ENCODE results near the gene MAGEB17.

The MAGEB17 gene

DNA sequence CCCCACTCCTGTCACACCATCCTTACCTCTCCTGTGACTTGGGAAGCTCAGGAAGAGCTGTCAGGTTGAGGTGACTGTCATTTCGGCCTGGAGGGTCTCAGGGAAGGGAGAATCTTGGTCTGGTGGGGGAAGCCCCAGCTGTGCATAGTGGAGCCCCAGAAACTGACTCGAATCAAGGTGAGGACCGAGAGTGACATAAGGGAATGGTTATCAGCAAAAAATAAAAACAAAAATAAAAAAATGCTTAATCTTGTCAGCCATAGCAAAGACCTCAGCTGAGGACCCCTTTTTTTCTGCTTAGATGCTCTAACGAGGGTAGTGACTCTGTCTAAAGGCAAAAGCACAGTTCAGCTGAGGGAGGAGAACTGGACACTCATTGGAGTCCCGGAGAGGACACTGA is at the start of gene MAGEB17:
Gene MAGEB17 (plus strand): TSS at position 301 of the 400 bp plus-strand sequence. CDS start 2,902 bp downstream, outside the sequence.
- Histone ChIP-seq H3K79me2 (ENCODE audit: control insufficient read depth, low read length) (no peaks in the 10 kb centered on the region), H3K4me3 (ENCODE audit: low read length) (no peak within 1 kb of the TSS), H3K9me3 (ENCODE audit: control insufficient read depth, insufficient read depth, low read length) (no peaks in the 10 kb centered on the region), H3K27me3 (ENCODE audit: control insufficient read depth, low read length) (no peaks in the 10 kb centered on the region), H3K4me2 (ENCODE audit: low read length) (no peak within 1 kb of the TSS), H3K36me3 (ENCODE audit: control insufficient read depth, low read length) (no peaks in the 10 kb centered on the region), H4K20me1 (ENCODE audit: control insufficient read depth, insufficient read depth, low read depth, low read length) (no peaks in the 10 kb centered on the region), H3F3A (ENCODE audit: control insufficient read depth, insufficient read depth) (no peaks in the 10 kb centered on the region), H3K27ac (ENCODE audit: low read depth, low read length) (no peak within 1 kb of the TSS), H3K9me2 (replicated peaks; ENCODE audit: control insufficient read depth, low read length) (no peaks in the 10 kb centered on the region), H3K4me1 (ENCODE audit: control insufficient read depth, low read length) (no peaks in the 10 kb centered on the region)
- no peak for TF ChIP-seq EZH2phosphoT487 (IDR thresholded peaks at IDR 0.05; ENCODE audit: borderline replicate concordance, low read length)
- TF ChIP-seq, protein P1, sequence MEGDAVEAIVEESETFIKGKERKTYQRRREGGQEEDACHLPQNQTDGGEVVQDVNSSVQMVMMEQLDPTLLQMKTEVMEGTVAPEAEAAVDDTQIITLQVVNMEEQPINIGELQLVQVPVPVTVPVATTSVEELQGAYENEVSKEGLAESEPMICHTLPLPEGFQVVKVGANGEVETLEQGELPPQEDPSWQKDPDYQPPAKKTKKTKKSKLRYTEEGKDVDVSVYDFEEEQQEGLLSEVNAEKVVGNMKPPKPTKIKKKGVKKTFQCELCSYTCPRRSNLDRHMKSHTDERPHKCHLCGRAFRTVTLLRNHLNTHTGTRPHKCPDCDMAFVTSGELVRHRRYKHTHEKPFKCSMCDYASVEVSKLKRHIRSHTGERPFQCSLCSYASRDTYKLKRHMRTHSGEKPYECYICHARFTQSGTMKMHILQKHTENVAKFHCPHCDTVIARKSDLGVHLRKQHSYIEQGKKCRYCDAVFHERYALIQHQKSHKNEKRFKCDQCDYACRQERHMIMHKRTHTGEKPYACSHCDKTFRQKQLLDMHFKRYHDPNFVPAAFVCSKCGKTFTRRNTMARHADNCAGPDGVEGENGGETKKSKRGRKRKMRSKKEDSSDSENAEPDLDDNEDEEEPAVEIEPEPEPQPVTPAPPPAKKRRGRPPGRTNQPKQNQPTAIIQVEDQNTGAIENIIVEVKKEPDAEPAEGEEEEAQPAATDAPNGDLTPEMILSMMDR (IDR thresholded peaks at IDR 0.05; ENCODE audit: low read depth, low read length, poor library complexity, severe bottlenecking) = no peak

DNA sequence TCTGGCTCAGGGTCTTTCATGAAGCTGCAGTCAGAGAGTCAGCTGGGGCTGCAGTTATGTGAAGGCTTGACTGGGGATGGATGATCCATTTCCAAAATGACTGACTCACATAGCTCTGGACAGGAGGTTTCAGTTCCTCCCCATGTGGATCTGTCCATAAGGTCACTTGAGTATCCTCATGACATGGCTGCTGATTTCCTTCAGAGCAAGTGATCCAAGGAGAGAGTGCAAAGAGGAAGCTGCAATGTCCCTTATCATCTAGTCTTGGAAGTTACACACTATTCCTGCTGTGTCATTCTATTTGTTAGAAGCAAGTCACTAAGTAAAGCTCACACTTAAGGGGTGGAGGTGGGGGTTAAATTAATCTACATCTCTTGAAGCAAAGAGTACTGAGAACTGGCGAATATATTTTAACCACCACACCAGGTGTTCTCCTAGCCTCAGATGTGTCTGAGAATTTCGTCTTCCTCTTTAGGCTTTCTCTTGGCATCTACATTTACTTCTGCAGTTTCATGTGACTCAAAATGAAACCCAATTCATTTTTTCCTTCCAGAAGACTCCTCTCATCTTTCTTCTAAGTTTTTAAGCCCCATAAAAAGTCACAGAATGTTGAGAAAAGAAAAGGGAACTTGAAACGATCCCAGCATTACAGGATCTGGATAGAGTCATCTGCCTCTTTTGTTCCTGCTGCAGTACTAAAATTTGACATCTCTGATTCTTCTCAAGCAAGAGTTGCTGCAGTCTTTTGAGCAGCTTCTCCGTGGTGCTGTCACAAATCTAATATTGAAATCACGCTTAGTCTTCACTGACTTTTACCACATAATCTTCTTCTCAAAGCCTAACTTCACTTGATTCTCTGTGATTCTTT is 47.7 kb upstream of the MAGEB17 start:
- Histone ChIP-seq H3K9me2 (replicated peaks; ENCODE audit: control insufficient read depth, low read length) (no peaks in the 10 kb centered on the region), H3K4me3 (ENCODE audit: low read length) (peak overlapping the region; percentile 13; the same call in 1 of the 2 replicates), H4K20me1 (ENCODE audit: control insufficient read depth, insufficient read depth, low read depth, low read length) (no peaks in the 10 kb centered on the region), H3K4me1 (ENCODE audit: control insufficient read depth, low read length) (peaks cover 47% of the 10 kb centered on the region), H3K36me3 (ENCODE audit: control insufficient read depth, low read length) (no peaks in the 10 kb centered on the region), H3K27me3 (ENCODE audit: control insufficient read depth, low read length) (no peaks in the 10 kb centered on the region), H3F3A (ENCODE audit: control insufficient read depth, insufficient read depth) (no peaks in the 10 kb centered on the region), H3K79me2 (ENCODE audit: control insufficient read depth, low read length) (no peaks in the 10 kb centered on the region), H3K9me3 (ENCODE audit: control insufficient read depth, insufficient read depth, low read length) (no peaks in the 10 kb centered on the region), H3K27ac (ENCODE audit: low read depth, low read length) (no peak overlapping the region), H3K4me2 (ENCODE audit: low read length) (peak overlapping the region; percentile 59)
- TF ChIP-seq EZH2phosphoT487 (IDR thresholded peaks at IDR 0.05; ENCODE audit: borderline replicate concordance, low read length) = no peak
- TF ChIP-seq, protein P1 (IDR thresholded peaks at IDR 0.05; ENCODE audit: low read depth, low read length, poor library complexity, severe bottlenecking) = no peak

- no peaks in the 10 kb centered on the region for H3K9me2 ChIP-seq (replicated peaks; ENCODE audit: control insufficient read depth, low read length)
- no peak overlapping the region for H3K4me3 ChIP-seq (ENCODE audit: low read length)
- no peaks in the 10 kb centered on the region for H4K20me1 ChIP-seq (ENCODE audit: control insufficient read depth, insufficient read depth, low read depth, low read length)
- H3K4me1 ChIP-seq (ENCODE audit: control insufficient read depth, low read length) = peaks cover 38% of the 10 kb centered on the region
- H3K36me3 ChIP-seq (ENCODE audit: control insufficient read depth, low read length) = no peaks in the 10 kb centered on the region
- TF ChIP-seq, protein P1 (IDR thresholded peaks at IDR 0.05; ENCODE audit: low read depth, low read length, poor library complexity, severe bottlenecking) = no peak
- no peak for TF ChIP-seq EZH2phosphoT487 (IDR thresholded peaks at IDR 0.05; ENCODE audit: borderline replicate concordance, low read length)
- H3K79me2 ChIP-seq (ENCODE audit: control insufficient read depth, low read length) = no peaks in the 10 kb centered on the region
- H3K9me3 ChIP-seq (ENCODE audit: control insufficient read depth, insufficient read depth, low read length) = no peaks in the 10 kb centered on the region
- H3F3A ChIP-seq (ENCODE audit: control insufficient read depth, insufficient read depth) = no peaks in the 10 kb centered on the region
- peak overlapping the region; percentile 59 for H3K4me2 ChIP-seq (ENCODE audit: low read length)
- no peaks in the 10 kb centered on the region for H3K27me3 ChIP-seq (ENCODE audit: control insufficient read depth, low read length)
- no peak overlapping the region for H3K27ac ChIP-seq (ENCODE audit: low read depth, low read length)
Observed at GRCh38 chrX:16120431-16120830, 46.9 kb upstream of the MAGEB17 start.
